ENCODE results near the gene C2CD3.

Gene C2CD3

DNA sequence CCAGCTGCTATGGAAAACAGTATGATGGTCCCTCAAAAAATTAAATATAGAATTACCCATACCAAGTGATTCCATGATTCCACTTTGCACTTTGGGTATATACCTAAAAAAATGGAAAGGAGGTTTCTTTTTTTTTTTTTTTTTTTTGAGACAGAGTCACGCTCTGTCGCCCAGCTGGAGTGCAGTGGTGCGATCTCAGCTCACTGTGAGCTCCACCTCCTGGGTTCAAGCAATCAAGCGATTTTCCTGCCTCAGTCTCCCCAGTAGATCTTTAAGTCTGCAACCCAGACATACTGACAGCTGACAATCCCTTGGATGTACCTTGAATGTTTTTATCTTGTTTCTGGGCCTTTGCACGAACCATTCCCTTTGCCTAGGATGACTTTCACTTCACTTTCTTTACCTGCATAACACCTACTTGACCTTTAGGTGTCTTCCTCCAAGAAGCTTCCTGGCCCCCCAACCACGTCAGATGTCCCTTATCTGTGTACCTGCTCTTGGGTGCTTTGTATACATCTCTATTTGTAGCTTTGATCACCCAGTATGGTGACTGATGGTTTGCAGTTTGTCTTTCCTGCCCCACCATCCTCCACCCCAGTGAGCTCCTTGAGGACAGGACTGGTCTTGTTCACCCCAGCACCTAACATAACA, 173.6 kb downstream of the C2CD3 start:
- TF ChIP-seq, protein P1, sequence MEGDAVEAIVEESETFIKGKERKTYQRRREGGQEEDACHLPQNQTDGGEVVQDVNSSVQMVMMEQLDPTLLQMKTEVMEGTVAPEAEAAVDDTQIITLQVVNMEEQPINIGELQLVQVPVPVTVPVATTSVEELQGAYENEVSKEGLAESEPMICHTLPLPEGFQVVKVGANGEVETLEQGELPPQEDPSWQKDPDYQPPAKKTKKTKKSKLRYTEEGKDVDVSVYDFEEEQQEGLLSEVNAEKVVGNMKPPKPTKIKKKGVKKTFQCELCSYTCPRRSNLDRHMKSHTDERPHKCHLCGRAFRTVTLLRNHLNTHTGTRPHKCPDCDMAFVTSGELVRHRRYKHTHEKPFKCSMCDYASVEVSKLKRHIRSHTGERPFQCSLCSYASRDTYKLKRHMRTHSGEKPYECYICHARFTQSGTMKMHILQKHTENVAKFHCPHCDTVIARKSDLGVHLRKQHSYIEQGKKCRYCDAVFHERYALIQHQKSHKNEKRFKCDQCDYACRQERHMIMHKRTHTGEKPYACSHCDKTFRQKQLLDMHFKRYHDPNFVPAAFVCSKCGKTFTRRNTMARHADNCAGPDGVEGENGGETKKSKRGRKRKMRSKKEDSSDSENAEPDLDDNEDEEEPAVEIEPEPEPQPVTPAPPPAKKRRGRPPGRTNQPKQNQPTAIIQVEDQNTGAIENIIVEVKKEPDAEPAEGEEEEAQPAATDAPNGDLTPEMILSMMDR (conservative IDR thresholded peaks at IDR 0.05; ENCODE audit: low read depth): no peak
- ChIA-PET POLR2A (ENCODE audit: low non-redundant PET) (no interaction called here), CTCF (interaction anchor here (0.6 kb wide), 1 partner anchor 29 kb away, joined by 3 read pairs; no protein-coding TSS in a partner anchor)
- no peak overlapping the region for H3K27ac ChIP-seq
- no peak for DNase-seq (ENCODE audit: low spot score)

DNA sequence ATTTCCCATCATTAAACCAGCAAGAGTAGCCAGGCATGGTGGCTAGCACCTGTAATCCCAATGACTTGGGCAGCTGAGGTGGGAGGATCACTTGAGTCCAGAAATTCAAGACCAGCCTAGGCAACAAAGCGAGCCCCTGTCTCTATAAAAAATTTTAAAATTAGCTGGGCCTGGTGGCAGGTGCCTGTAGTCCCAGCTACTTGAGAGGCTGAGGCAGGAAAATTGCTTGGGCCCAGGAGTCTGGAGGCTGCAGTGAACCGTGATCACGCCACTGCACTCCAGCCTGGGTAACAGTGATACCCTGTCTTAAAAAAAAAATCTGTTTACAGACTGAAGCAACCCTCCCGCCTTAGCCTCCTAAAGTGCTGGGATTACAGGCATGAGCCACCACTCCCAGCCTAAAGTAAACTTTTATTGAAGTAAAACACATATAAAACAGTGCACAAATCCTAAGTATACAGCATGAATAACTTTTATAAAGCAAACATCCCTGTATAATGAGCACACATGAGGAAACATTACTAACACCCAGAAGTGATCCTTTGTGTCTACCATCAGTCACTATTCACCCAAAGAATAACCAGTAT, 174.5 kb downstream of the C2CD3 start:
- ChIA-PET CTCF (interaction anchor here (1.2 kb wide), 1 partner anchor 32 kb away, joined by 5 read pairs; no protein-coding TSS in a partner anchor), POLR2A (ENCODE audit: low non-redundant PET) (no interaction called here)
- DNase-seq (ENCODE audit: low spot score): no peak
- TF ChIP-seq, protein P1 (conservative IDR thresholded peaks at IDR 0.05; ENCODE audit: low read depth): no peak
- H3K27ac ChIP-seq: no peak overlapping the region

DNA sequence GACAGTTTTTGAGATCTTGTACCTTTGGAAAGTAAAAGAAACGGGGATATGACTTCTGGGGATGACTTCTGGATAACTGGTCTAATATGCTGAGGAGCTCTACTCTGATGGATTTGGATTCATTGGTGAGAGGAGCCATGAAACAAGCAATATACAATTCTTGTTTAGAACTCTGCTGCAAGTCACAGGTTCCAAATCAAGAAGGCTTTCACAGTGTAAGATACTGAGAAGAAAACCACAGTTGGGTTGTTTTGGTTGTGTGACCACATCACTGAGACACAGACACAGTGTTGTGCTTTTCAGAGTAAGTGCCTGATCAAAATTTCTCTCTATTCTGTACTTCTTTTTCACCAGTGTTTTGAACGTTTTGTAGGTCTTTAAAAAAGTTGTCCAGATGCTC, 175.1 kb downstream of the C2CD3 start:
- DNase-seq (ENCODE audit: low spot score): no peak
- H3K27ac ChIP-seq: no peak overlapping the region
- ChIA-PET CTCF (interaction anchor here (0.6 to 1.2 kb wide), 2 partner anchors 15 to 32 kb away, joined by 3 to 5 read pairs; no protein-coding TSS in a partner anchor), POLR2A (ENCODE audit: low non-redundant PET) (no interaction called here)
- TF ChIP-seq, protein P1 (conservative IDR thresholded peaks at IDR 0.05; ENCODE audit: low read depth): no peak

DNA sequence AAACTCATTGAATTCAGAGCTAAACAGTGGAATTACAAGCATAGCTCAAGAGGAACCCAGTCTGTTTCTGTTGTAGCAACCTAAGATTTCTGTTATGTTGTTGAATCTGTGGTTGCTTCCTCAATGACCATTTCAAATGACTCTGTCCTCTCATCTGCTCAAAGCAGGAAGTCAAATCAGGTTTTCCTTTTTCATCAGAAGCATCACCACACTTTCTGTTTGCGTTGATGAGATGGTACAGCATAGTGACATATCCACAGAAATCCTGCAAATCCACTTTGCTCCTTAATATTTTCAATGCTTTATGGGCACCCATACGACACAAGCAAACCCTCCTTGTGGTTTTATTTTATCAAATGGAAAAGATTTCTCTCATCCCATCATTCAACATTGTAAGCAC, 175.6 kb downstream of the C2CD3 start:
- ChIA-PET CTCF (interaction anchor here (0.6 to 1.2 kb wide), 2 partner anchors 14 to 31 kb away, joined by 3 to 5 read pairs; no protein-coding TSS in a partner anchor), POLR2A (ENCODE audit: low non-redundant PET) (no interaction called here)
- no peak overlapping the region for H3K27ac ChIP-seq
- TF ChIP-seq, protein P1 (conservative IDR thresholded peaks at IDR 0.05; ENCODE audit: low read depth): no peak
- DNase-seq (ENCODE audit: low spot score): no peak

DNA sequence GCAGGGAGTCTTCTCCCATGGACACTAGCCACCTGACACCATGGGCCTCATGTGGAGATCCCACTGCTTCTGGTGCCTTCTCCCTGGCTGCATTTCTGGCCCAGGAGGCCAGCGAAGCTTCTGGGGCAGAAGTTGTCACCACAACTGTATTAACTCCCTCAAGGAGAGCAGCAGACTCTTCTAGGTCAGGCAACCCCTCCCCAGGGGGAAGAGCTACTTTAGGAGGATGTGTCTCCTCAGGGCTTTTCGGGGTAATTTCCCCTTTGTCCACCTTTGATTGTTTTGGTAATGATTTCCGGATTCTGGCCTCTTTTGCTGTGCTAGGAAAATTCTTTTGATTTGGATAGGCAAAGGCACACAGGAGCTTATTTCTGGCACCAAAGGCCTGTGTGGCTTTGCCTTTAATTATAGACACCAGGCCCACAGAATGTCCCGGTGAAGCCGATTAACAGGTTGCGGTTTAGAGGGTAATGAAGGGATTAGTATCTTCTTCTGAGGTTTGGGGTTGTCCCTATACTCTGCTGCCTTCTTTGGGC, 179.3 kb downstream of the C2CD3 start:
- ChIA-PET POLR2A (ENCODE audit: low non-redundant PET) (no interaction called here), CTCF (no interaction called here)
- TF ChIP-seq, protein P1 (conservative IDR thresholded peaks at IDR 0.05; ENCODE audit: low read depth): no peak
- no peak overlapping the region for H3K27ac ChIP-seq
- DNase-seq (ENCODE audit: low spot score): no peak

DNA sequence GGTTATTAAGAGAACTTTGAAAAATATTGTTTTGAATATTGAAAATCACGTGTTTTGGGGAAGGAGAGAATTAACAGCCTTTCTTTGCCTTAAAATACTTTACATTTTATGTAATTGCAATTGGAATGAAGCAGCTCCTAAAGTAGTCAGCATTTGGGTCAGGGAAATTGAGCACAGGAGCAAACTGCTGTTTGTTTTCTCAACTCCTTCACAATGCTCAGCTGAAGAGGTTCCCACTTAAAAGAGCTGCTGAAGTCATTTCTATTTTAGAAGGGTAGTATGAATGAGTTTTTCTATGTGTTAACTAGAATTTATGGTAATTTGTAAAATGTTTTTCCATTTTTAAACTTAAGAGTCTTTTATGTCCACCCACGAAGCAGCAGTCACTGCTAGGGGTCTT, 180.1 kb downstream of the C2CD3 start:
- TF ChIP-seq, protein P1 (conservative IDR thresholded peaks at IDR 0.05; ENCODE audit: low read depth): no peak
- CTCF ChIA-PET: interaction anchor here (1.0 kb wide), 1 partner anchor 9 kb away, joined by 3 read pairs; no protein-coding TSS in a partner anchor
- no peak for DNase-seq (ENCODE audit: low spot score)
- POLR2A ChIA-PET (ENCODE audit: low non-redundant PET): no interaction called here
- H3K27ac ChIP-seq: no peak overlapping the region
